Pancreas (tissue), 10 donors: Measurements from ENCODE around the gene TRA2B. TPM values are rescaled to one million over a fixed set of nuclear protein-coding genes. Genes with fewer than 3 reads are reported as not detected.

Source experiments
- ATAC-seq, 4 donors: fragments of 200-7000 bp; cut with Tn5 transposase; one replicate each; pipeline versions ENCODE4 v1.8.0 to v1.9.1; 2020; ENCODE audit warnings: mild to moderate bottlenecking in 4 of 4, moderate library complexity in 4 of 4
- DNase-seq, 6 donors: peaks; one replicate each; pipeline ENCODE4 v3.0.0-alpha.2; 2020
- FAIRE-seq: peaks from 2 replicates; lab custom pipeline; 2012; peaks lifted over from hg19 to GRCh38; lab: Jason Lieb, UNC
- H3K27ac ChIP-seq, 4 donors: fragments of 200-600 bp; sonication (generic); 1 replicate in 3 of 4; 2 replicates in 1 of 4; pipeline versions ENCODE4 v1.5.0 to v1.8.0; 2020
- H3K27me3 ChIP-seq, 4 donors: fragments of 200-600 bp; one replicate each; pipeline ENCODE4 v1.8.0; 2021
- H3K36me3 ChIP-seq, 3 donors: fragments of 200-600 bp; sonication (generic) in 1 of 3; one replicate each; pipeline versions ENCODE4 v1.5.0 to v1.8.0; 2020 to 2021
- H3K4me1 ChIP-seq, 3 donors: fragments of 200-600 bp; one replicate each; pipeline ENCODE4 v1.8.0; 2021
- H3K4me3 ChIP-seq, 4 donors: fragments of 200-600 bp; sonication (generic) in 2 of 4; one replicate each; pipeline versions ENCODE4 v1.5.0 to v1.8.0; 2020 to 2021
- H3K9me3 ChIP-seq, 4 donors: fragments of 200-600 bp; one replicate each; pipeline ENCODE4 v1.8.0; 2021
- CTCF ChIP-seq, 4 donors: fragments of 200-600 bp; sonication (generic) in 3 of 4; IDR thresholded peaks; one replicate each; pipeline versions ENCODE4 v1.5.0 to v1.8.0; 2021; ENCODE audit warnings: antibody characterized with exemption in 4 of 4
- WGBS, 2 donors: extraction: QIAGEN DNeasy Blood & Tissue Kit; methylation state at CpG; one replicate each; pipeline ENCODE4 v1.1.7; 2013; 5-methylcytosine and 5-hydroxymethylcytosine counted together
- intact Hi-C, 3 donors: fragments of 100-400 bp; cut with DNase I; formaldehyde crosslinking; loops; one replicate each; pipeline versions ENCODE4 v1.11.1 to v1.14.2; 2022
- polyA plus RNA-seq, 2 donors: library from polyadenylated mRNA; stranded (reverse); fragments of 200-250 nt; gene quantifications; one replicate each; pipeline ENCODE4 v1.2.3, GENCODE V29; 2013
- total RNA-seq, 6 donors: library from RNA; stranded (reverse); fragmentation: NEBNext Ultra II Directional in 4 of 6; extraction: Animal tissue kit (Norgen Biotek cat#: 25700) in 4 of 6; gene quantifications; one replicate each; pipeline versions ENCODE4 v1.2.1 to v1.2.4, GENCODE V29; 2021 to 2023
- donor health status: healthy with polysubstance abuse.
- donor health status: DM: no; HTN: no; CAD: no; lungs with moderate emphysema.
- donor health status: DM: no; HTN: no; CAD: no.
- donor health status: control.
- donor health status: control.
- donor health status: Bipolar disorder and iron deficiency.
- donor health status: DM: yes; HTN: yes; CAD: no.
- donor health status: DM: no; HTN: no; CAD: no.
- donor health status: DM: no; HTN: no; CAD: no.
- donor health status: DM: yes; HTN: yes; CAD: no.

The TRA2B gene
- total and polyA plus RNA-seq, 8 donors = 27.4 to 79.2 (median 47.3) TPM

- no peaks in the 10 kb centered on the region for H3K36me3 ChIP-seq
- FAIRE-seq = no peak
- no peak overlapping the region for H3K4me3 ChIP-seq
- H3K27ac ChIP-seq = no peak overlapping the region
- 92 to 95% methylated on average over 2 of the region's 2 CpGs for WGBS, 2 donors
- H3K4me1 ChIP-seq = peaks cover 0 to 9% (median 8%) of the 10 kb centered on the region in 3 donors
- TF ChIP-seq CTCF (IDR thresholded peaks at IDR 0.05) = no peak
- H3K9me3 ChIP-seq = no peaks in the 10 kb centered on the region
- intact Hi-C loops = no loop called here
- H3K27me3 ChIP-seq = no peaks in the 10 kb centered on the region
- ATAC-seq = no peak
- no peak for DNase-seq
Measured at GRCh38 chr3:185958626-185959025, 20.8 kb upstream of the TRA2B start.

- no peaks in the 10 kb centered on the region for H3K36me3 ChIP-seq
- FAIRE-seq = no peak
- H3K4me1 ChIP-seq = peaks cover 0 to 15% (median 13%) of the 10 kb centered on the region in 3 donors
- no peak overlapping the region for H3K27ac ChIP-seq
- H3K9me3 ChIP-seq = no peaks in the 10 kb centered on the region
- no peaks in the 10 kb centered on the region for H3K27me3 ChIP-seq
- no peak overlapping the region for H3K4me3 ChIP-seq
- ATAC-seq = no peak
- TF ChIP-seq CTCF (IDR thresholded peaks at IDR 0.05) = no peak
- DNase-seq = no peak
- WGBS, 2 donors = 89 to 93% methylated on average over 3 of the region's 3 CpGs
- intact Hi-C loops = no loop called here
Measured at GRCh38 chr3:185956244-185956643, 18.4 kb upstream of the TRA2B start.

- no peaks in the 10 kb centered on the region for H3K9me3 ChIP-seq
- no peak overlapping the region for H3K4me3 ChIP-seq
- 85 to 86% methylated on average over 3 of the region's 3 CpGs for WGBS, 2 donors
- FAIRE-seq (no peak), ATAC-seq (no peak), DNase-seq (no peak)
- H3K27ac ChIP-seq = no peak overlapping the region
- intact Hi-C loops = no loop called here
- H3K36me3 ChIP-seq = no peaks in the 10 kb centered on the region
- H3K27me3 ChIP-seq = no peaks in the 10 kb centered on the region
- no peak for TF ChIP-seq CTCF (IDR thresholded peaks at IDR 0.05)
- peaks cover 0 to 6% (median 5%) of the 10 kb centered on the region in 3 donors for H3K4me1 ChIP-seq
Measured at GRCh38 chr3:185954366-185954723, 16.5 kb upstream of the TRA2B start.

GRCh38 chr3:185950728-185951127, 12.9 kb upstream of the TRA2B start:
- ATAC-seq = no peak
- no peak for FAIRE-seq

More at GRCh38 chr3:185950728-185951127, 12.9 kb upstream of the TRA2B start:
- no peaks in the 10 kb centered on the region for H3K9me3 ChIP-seq
- H3K36me3 ChIP-seq = no peaks in the 10 kb centered on the region
- H3K27ac ChIP-seq = no peak overlapping the region
- H3K4me1 ChIP-seq = peaks cover 0 to 6% (median 5%) of the 10 kb centered on the region in 3 donors
- intact Hi-C loops = no loop called here
- DNase-seq = no peak
- H3K4me3 ChIP-seq = no peak overlapping the region
- TF ChIP-seq CTCF (IDR thresholded peaks at IDR 0.05) = no peak
- H3K27me3 ChIP-seq = no peaks in the 10 kb centered on the region
- 73 to 80% methylated on average over 3 of the region's 3 CpGs for WGBS, 2 donors
